GM19025 (cell line): ENCODE measurements around the gene LIAS.
A peak's percentile ranks its signal among the peaks of the same experiment; 100 is the strongest.

Experiments
- ATAC-seq: cut with Tn5 transposase; IDR thresholded peaks from one replicate; pipeline ENCODE4 v1.9.1; 2021; ENCODE audit warnings: mild to moderate bottlenecking, low read depth, moderate library complexity; ENCODE audit not compliant: unreplicated experiment

LIAS gene

DNA sequence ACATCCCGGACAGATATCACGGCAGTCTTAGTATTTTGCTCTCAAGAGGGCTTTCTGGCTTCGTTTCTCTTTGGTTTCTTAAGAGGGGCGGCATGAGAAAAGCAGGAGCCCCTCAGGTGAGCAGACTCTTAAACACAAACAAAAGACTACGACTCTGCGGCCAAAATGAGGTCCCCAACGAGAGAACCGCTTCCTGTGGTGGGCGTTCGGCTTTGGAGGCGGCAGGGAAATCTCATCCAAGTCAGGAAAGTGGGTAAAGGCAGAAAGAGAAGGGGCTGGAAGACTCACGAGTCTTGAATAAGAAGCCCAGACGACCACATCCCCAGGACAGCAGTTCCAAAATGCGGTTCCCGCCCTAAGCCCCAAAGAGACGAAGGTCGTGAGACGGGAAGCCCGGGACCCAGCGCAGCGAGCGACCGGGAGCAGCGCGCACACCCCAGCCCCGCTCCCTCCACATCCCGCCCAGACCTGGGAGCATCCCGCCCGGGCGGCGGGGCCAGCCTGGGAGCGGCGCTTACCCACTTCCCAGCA lies 68.0 kb downstream of the LIAS start:
- ATAC-seq = peak; percentile 10

DNA sequence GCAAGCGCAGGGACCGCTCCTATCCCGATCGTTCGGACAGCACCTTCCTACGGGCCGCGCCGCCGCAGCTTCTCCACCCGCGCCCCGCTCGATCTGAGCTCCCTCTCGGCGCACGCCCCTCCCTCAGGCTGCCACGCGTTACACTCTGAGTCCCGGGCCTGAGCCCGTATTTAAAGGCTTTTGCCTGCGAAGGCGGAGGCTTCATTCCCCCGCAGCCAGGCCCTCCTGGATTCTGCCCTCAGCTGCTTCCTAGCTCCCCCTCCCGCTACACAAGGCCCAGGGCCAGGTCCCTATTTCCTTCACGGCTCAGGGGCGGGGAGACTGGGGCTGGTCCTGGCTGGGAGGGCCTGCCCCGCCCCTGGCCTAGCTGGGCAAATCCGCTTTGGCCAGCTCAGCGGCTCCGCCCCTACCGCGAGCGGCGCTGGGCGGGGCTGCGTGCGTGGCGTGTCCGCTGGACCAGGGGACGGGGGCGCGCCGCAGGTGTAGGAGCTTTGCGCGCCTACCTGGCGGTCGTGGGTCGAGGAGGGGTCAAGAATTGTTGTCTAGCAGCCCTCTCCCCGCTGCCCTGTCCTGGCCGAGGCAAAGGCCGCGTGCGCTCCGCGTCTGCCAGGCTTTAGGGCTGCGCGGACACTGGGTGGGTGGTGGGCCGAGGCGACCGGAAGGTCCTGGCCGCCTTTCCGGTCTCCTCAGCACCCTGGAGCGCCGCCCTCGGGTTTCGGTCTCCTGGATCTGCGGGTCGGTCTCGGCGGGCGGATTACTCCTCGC lies 68.6 kb downstream of the LIAS start, which contains the start of gene UGDH:
UGDH (minus strand) TSS at position 144 of the 765 bp plus-strand sequence. CDS start 5,927 bp downstream, outside the sequence.
- peak; percentile 97 for ATAC-seq

DNA sequence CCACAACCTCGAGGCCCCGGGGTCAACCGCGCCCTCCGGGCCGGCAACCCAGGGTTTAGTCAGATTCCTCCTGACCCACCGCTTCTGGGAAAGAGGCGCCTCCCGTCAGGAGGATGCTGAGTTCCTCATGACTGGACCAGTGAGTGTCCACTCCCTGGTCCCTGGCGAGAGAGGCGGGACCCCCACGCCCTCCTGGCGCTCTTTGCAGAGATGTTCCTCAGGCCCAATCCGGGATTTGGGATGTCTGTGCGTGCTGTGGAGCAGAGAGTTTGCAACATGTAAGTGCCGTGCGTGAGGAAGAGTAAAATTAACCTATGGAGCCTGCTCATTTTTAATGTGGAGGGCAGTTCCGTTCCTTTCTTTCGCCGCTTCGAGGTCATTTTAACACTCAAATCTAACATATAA lies 69.2 kb downstream of the LIAS start:
- ATAC-seq = no peak
